Renal cortex interstitium (tissue), 11 donors: ENCODE data around the gene SEPTIN11. TPM values are rescaled to one million over a fixed set of nuclear protein-coding genes. Genes with fewer than 3 reads are reported as not detected.
A peak's percentile ranks its signal among the peaks of the same experiment; 100 is the strongest.
"Not testable (repeated sequence)": the region's sequence is repeated elsewhere in the genome, so short reads cannot be mapped to it uniquely, and the experiment has no call there.

Source experiments
- DNase-seq, 11 donors: peaks; one replicate each; pipeline ENCODE4 v3.0.0-alpha.2; 2013; ENCODE audit warnings: low read depth in 9 of 11, low spot score in 4 of 11; ENCODE audit errors: extremely low read depth in 1 of 11
- polyA plus RNA-seq, 3 donors: library from polyadenylated mRNA; unstranded; fragments of 120-200 nt; gene quantifications; one replicate each; pipeline ENCODE4 v1.2.1, GENCODE V29; 2013; ENCODE audit not compliant: insufficient read length in 3 of 3

The SEPTIN11 gene
- polyA plus RNA-seq, 3 donors, result 255 to 308 (median 256) TPM

- peak in 10 of 11 donors; percentile 58 to 85 (median 79) for DNase-seq
Observed at GRCh38 chr4:76948443-76949275, 893 bp upstream of the SEPTIN11 start.

- peak in 4 of 11 donors; percentile 22 to 43 (median 40) for DNase-seq
Observed at GRCh38 chr4:76950052-76950955, 752 bp downstream of the SEPTIN11 start.

- DNase-seq, result peak in 1 of 11 donors; percentile 19
Observed at GRCh38 chr4:76950956-76951671, 1.6 kb downstream of the SEPTIN11 start.

- DNase-seq, result peak in 1 of 11 donors; percentile 24
Observed at GRCh38 chr4:76951672-76952010, 2.1 kb downstream of the SEPTIN11 start.

- no peak for DNase-seq
Observed at GRCh38 chr4:76952071-76952470, 2.5 kb downstream of the SEPTIN11 start.

- no peak for DNase-seq
Observed at GRCh38 chr4:76952656-76953582, 3.4 kb downstream of the SEPTIN11 start.

GRCh38 chr4:76953956-76954355, 4.4 kb downstream of the SEPTIN11 start:
- DNase-seq, result no peak

- DNase-seq, result no peak
Observed at GRCh38 chr4:76954489-76954888, 4.9 kb downstream of the SEPTIN11 start.

- DNase-seq, result no peak
Observed at GRCh38 chr4:76955182-76955581, 5.6 kb downstream of the SEPTIN11 start.

GRCh38 chr4:76957004-76957738, 7.6 kb downstream of the SEPTIN11 start:
- no peak for DNase-seq

GRCh38 chr4:76958891-76959290, 9.3 kb downstream of the SEPTIN11 start:
- no peak for DNase-seq

- no peak for DNase-seq
Observed at GRCh38 chr4:76960014-76960413, 10.5 kb downstream of the SEPTIN11 start.

GRCh38 chr4:76962406-76963130, 13.0 kb downstream of the SEPTIN11 start:
- no peak for DNase-seq

- no peak for DNase-seq
Observed at GRCh38 chr4:76963131-76963750, 13.7 kb downstream of the SEPTIN11 start.

- not testable (repeated sequence) for DNase-seq
Observed at GRCh38 chr4:76963927-76964326, 14.4 kb downstream of the SEPTIN11 start.

- DNase-seq, result no peak
Observed at GRCh38 chr4:76964769-76965168, 15.2 kb downstream of the SEPTIN11 start.
